H9 (cell line): ENCODE measurements around the gene TP53. TPM values are rescaled to one million over a fixed set of nuclear protein-coding genes. Genes with fewer than 3 reads are reported as not detected.

Experiments used
- DNase-seq: peaks from one replicate; pipeline ENCODE4 v3.0.0-alpha.2; 2017
- H2AFZ ChIP-seq: one replicate; pipeline ENCODE4 v1.6.1; 2013; ENCODE audit warnings: mild to moderate bottlenecking, low read length, control low read depth, moderate library complexity
- H2AK5ac ChIP-seq: 2 replicates; pipeline ENCODE4 v1.6.1; 2013; ENCODE audit warnings: low read length, control low read depth, mixed read lengths; ENCODE audit not compliant: insufficient read length
- H2BK120ac ChIP-seq: one replicate; pipeline ENCODE4 v1.6.1; 2013; ENCODE audit warnings: low read depth, mild to moderate bottlenecking, low read length, control low read depth, inconsistent platforms; ENCODE audit not compliant: poor library complexity, severe bottlenecking
- H2BK12ac ChIP-seq: 2 replicates; pipeline ENCODE4 v1.6.1; 2013; ENCODE audit warnings: low read length, control low read depth, mixed read lengths, low read depth; ENCODE audit not compliant: insufficient read length
- H2BK15ac ChIP-seq: 2 replicates; pipeline ENCODE4 v1.6.1; 2013; ENCODE audit warnings: low read depth, low read length, control low read depth
- H2BK20ac ChIP-seq: one replicate; pipeline ENCODE4 v1.6.1; 2013; ENCODE audit warnings: low read depth, mild to moderate bottlenecking, low read length, control low read depth, inconsistent platforms; ENCODE audit not compliant: poor library complexity, severe bottlenecking
- H2BK5ac ChIP-seq: 2 replicates; pipeline ENCODE4 v1.6.1; 2013; ENCODE audit warnings: low read length, control low read depth, mixed read lengths; ENCODE audit not compliant: insufficient read length
- H3K14ac ChIP-seq: 2 replicates; pipeline ENCODE4 v1.6.1; 2013; ENCODE audit warnings: low read length, control low read depth; ENCODE audit not compliant: insufficient read depth
- H3K18ac ChIP-seq: 2 replicates; pipeline ENCODE4 v1.6.1; 2013; ENCODE audit warnings: low read depth, mild to moderate bottlenecking, mixed read lengths, low read length, control low read depth; ENCODE audit not compliant: insufficient read length
- H3K23ac ChIP-seq: 2 replicates; pipeline ENCODE4 v1.6.1; 2013; ENCODE audit warnings: low read length, control low read depth, mixed read lengths, low read depth; ENCODE audit not compliant: insufficient read length
- H3K23me2 ChIP-seq: 2 replicates; pipeline ENCODE4 v1.6.1; 2013; ENCODE audit warnings: low read depth, mild to moderate bottlenecking, mixed read lengths, low read length, control low read depth; ENCODE audit not compliant: insufficient read length, poor library complexity, severe bottlenecking
- H3K27ac ChIP-seq: 2 replicates; pipeline ENCODE4 v1.5.1; 2013; ENCODE audit warnings: low read length, control low read depth, mixed read lengths, low read depth; ENCODE audit not compliant: insufficient read length
- H3K27me3 ChIP-seq: 2 replicates; pipeline ENCODE4 v1.6.1; 2013; ENCODE audit warnings: low read length, control low read depth, inconsistent platforms; ENCODE audit not compliant: insufficient read depth
- H3K4ac ChIP-seq: 2 replicates; pipeline ENCODE4 v1.6.1; 2013; ENCODE audit warnings: low read depth, mild to moderate bottlenecking, control low read depth, inconsistent platforms, low read length, moderate library complexity
- H3K4me1 ChIP-seq: 2 replicates; pipeline ENCODE4 v1.6.1; 2013; ENCODE audit warnings: low read length, control low read depth, inconsistent platforms; ENCODE audit not compliant: insufficient read depth
- H3K4me2 ChIP-seq: 2 replicates; pipeline ENCODE4 v1.6.1; 2013; ENCODE audit warnings: low read length, control low read depth, mixed read lengths; ENCODE audit not compliant: insufficient read length, insufficient read depth
- H3K56ac ChIP-seq: 2 replicates; pipeline ENCODE4 v1.6.1; 2013; ENCODE audit warnings: low read depth, mild to moderate bottlenecking, mixed read lengths, low read length, control low read depth; ENCODE audit not compliant: insufficient read length
- H3K79me1 ChIP-seq: 2 replicates; pipeline ENCODE4 v1.6.1; 2013; ENCODE audit warnings: low read depth, mild to moderate bottlenecking, moderate library complexity, low read length, control low read depth, inconsistent platforms; ENCODE audit not compliant: insufficient read depth, poor library complexity, severe bottlenecking
- H3K79me2 ChIP-seq: 2 replicates; pipeline ENCODE4 v1.6.1; 2013; ENCODE audit warnings: low read length, control low read depth, inconsistent platforms; ENCODE audit not compliant: insufficient read depth
- H3K9ac ChIP-seq: 2 replicates; pipeline ENCODE4 v1.6.1; 2013; ENCODE audit warnings: low read length, control low read depth, mixed read lengths; ENCODE audit not compliant: insufficient read length; ENCODE audit errors: extremely low read depth
- H3K9me3 ChIP-seq: one replicate; pipeline ENCODE4 v1.6.1; 2013; ENCODE audit warnings: low read depth, low read length, inconsistent platforms; ENCODE audit not compliant: control insufficient read depth
- H3T11ph ChIP-seq: one replicate; pipeline ENCODE4 v1.6.1; 2013; ENCODE audit warnings: mild to moderate bottlenecking, low read length, control low read depth, inconsistent platforms
- H4K20me1 ChIP-seq: one replicate; pipeline ENCODE4 v1.6.1; 2013; ENCODE audit not compliant: control insufficient read depth, insufficient read length, insufficient read depth
- H4K5ac ChIP-seq: 2 replicates; pipeline ENCODE4 v1.6.1; 2013; ENCODE audit warnings: low read depth, mild to moderate bottlenecking, mixed read lengths, low read length, control low read depth; ENCODE audit not compliant: insufficient read length
- H4K8ac ChIP-seq: replicated peaks from 2 replicates; pipeline ENCODE4 v1.6.1; 2013; ENCODE audit warnings: low read length, control low read depth, mixed read lengths, low read depth; ENCODE audit not compliant: insufficient read length
- H4K91ac ChIP-seq: 2 replicates; pipeline ENCODE4 v1.6.1; 2013; ENCODE audit warnings: low read depth, mild to moderate bottlenecking, moderate library complexity, mixed read lengths, low read length, control low read depth; ENCODE audit not compliant: insufficient read length
- H3K27ac Mint-ChIP-seq, 3 experiments: 2 replicates in 2 of 3; 3 replicates in 1 of 3; pipeline ENCODE4 v1.8.0; 2020 to 2021; ENCODE audit warnings: mixed read lengths in 3 of 3, mild to moderate bottlenecking in 1 of 3, moderate library complexity in 1 of 3
- H3K27me3 Mint-ChIP-seq: 2 replicates; pipeline ENCODE4 v1.8.0; 2021; ENCODE audit warnings: low read depth, mild to moderate bottlenecking, moderate library complexity, mixed read lengths
- H3K36me3 Mint-ChIP-seq, 3 experiments: 2 replicates in 2 of 3; 3 replicates in 1 of 3; pipeline ENCODE4 v1.8.0; 2020 to 2021; ENCODE audit warnings: low read depth in 3 of 3, mixed read lengths in 3 of 3; ENCODE audit not compliant: insufficient read depth in 1 of 3
- H3K4me1 Mint-ChIP-seq, 2 experiments: 2 replicates each; pipeline ENCODE4 v1.8.0; 2020; ENCODE audit warnings: mixed read lengths in 2 of 2
- H3K4me3 Mint-ChIP-seq, 2 experiments: 2 replicates in 1 of 2; 3 replicates in 1 of 2; pipeline ENCODE4 v1.8.0; 2020 to 2021; ENCODE audit warnings: mild to moderate bottlenecking in 2 of 2, mixed read lengths in 2 of 2, moderate library complexity in 1 of 2
- H3K9me3 Mint-ChIP-seq, 2 experiments: 2 replicates in 1 of 2; 3 replicates in 1 of 2; pipeline ENCODE4 v1.8.0; 2020; ENCODE audit warnings: mild to moderate bottlenecking in 2 of 2, mixed read lengths in 2 of 2, moderate library complexity in 1 of 2
- CTCF ChIP-seq: fragments of 200-600 bp; sonication (generic); conservative IDR thresholded peaks from 3 replicates; pipeline ENCODE4 v1.8.0; 2021; ENCODE audit warnings: antibody characterized with exemption, mild to moderate bottlenecking
- WGBS: extraction: QIAGEN DNeasy Blood & Tissue Kit; methylation state at CpG from one replicate; pipeline ENCODE4 v1.1.7; 2013; ENCODE audit warnings: missing lambda C conversion rate, low lambda C conversion rate, mixed read lengths; ENCODE audit not compliant: insufficient read length; ENCODE audit errors: extremely low coverage; 5-methylcytosine and 5-hydroxymethylcytosine counted together
- total RNA-seq: library from RNA; stranded (reverse); gene quantifications from 2 replicates; pipeline ENCODE4 v1.2.1, GENCODE V29; 2021

Gene TP53
- total RNA-seq, 1 experiment from 2014 or later, result 163 TPM

- Histone ChIP-seq H2BK20ac (no peak overlapping the region), H3T11ph (no peak overlapping the region), H3K4me2 (no peak overlapping the region), H3K27me3 (no peaks in the 10 kb centered on the region; the same call in 1 of the 2 replicates), H4K91ac (no peak overlapping the region), H3K79me2 (no peaks in the 10 kb centered on the region), H3K56ac (no peak overlapping the region), H2BK12ac (no peak overlapping the region), H3K27ac (no peak overlapping the region), H4K5ac (no peak overlapping the region), H4K8ac (no peak overlapping the region), H2BK15ac (no peak overlapping the region), H3K23me2 (peaks cover 16% of the 10 kb centered on the region), H4K20me1 (no peaks in the 10 kb centered on the region), H2AFZ (no peak overlapping the region), H2AK5ac (no peak overlapping the region), H3K9me3 (no peaks in the 10 kb centered on the region), H3K23ac (no peak overlapping the region), H3K4ac (no peak overlapping the region), H2BK5ac (no peak overlapping the region), H2BK120ac (no peak overlapping the region), H3K4me1 (peaks cover 8% of the 10 kb centered on the region; the same call in 1 of the 2 replicates), H3K14ac (no peak overlapping the region), H3K18ac (no peak overlapping the region), H3K9ac (no peak overlapping the region), H3K79me1 (no peaks in the 10 kb centered on the region)
- H3K36me3 Mint-ChIP-seq, result peaks cover 7 to 33% (median 10%) of the 10 kb centered on the region in 3 experiments; a peak in 6 of 7 replicates
- H3K9me3 Mint-ChIP-seq, result peaks cover 0 to 3% of the 10 kb centered on the region in 2 experiments; a peak in 1 of 5 replicates
- DNase-seq, result no peak
- H3K27me3 Mint-ChIP-seq, result peaks cover 36% of the 10 kb centered on the region
- no peak overlapping the region for H3K4me3 Mint-ChIP-seq
- peaks cover 36 to 50% of the 10 kb centered on the region in 2 experiments for H3K4me1 Mint-ChIP-seq
- TF ChIP-seq CTCF, result no peak
- no peak overlapping the region for H3K27ac Mint-ChIP-seq
- no CpG with 5 or more reads among the region's 17 CpGs for WGBS
Measured at GRCh38 chr17:7655541-7655840, 31.8 kb downstream of the TP53 start.
